Smooth muscle cell of the brain vasculature (primary cell): ENCODE measurements around the gene CSNK2A1.

Experiments used
- DNase-seq: peaks from one replicate; pipeline ENCODE4 v3.0.0-alpha.2; 2012; ENCODE audit warnings: low read depth, low spot score

Gene CSNK2A1

GRCh38 chr20:564192-564591 lies 20.6 kb upstream of the CSNK2A1 start:
- DNase-seq = no peak

DNA sequence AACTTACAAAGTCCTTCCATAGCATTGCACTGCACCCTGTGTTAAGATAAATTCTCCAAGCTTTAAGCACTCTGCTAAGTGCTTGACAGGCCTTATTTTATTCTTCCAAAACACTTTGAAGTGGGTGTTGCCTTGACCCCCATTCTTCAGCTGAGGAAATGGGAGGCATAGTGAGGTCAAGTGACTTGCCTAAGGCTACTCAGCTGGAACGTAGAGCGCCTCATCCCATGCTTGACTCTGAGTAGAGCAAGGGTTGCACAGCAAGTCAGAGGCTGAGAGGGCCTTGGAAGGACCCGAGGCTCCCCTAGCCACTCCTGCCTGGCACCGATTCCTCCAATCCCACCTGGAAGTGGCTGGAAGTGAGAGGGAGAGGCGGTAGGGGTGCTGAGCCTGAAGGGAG lies 19.6 kb upstream of the CSNK2A1 start:
- no peak for DNase-seq

DNA sequence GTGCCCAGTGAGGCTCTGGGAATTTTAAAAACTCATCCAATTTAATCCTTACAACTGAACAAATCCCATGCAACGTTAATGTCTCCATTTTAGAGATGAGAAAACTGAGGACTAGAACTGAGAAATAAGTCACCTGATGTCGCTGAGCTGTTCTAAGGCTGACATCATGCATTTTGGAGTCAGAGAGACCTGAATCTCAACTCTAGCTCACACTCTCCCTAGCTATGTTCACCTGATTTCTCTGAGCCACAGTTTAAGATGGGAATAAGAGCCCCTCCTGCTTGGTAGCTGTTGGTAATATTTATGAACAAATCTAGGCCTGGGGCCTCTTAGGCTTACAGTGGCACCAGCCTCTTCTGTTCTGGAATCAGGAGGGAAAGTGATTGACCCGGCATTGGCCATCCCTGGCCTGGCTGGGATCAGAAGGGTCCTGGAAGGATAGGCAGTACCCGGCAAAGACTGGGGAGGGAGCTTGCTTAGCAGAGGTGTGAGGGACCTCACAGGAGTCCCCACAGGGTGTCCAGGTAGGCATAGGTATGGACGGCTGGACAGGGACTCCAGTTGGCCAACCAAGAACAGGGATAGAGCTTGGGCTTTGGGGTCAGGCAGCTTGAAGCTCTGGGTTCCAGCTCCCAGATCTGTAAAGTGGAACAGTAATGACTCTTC lies 18.8 kb upstream of the CSNK2A1 start:
- no peak for DNase-seq

- peak; percentile 10 for DNase-seq
These were observed 18.0 kb upstream of the CSNK2A1 start for GRCh38 chr20:561437-562231.

DNA sequence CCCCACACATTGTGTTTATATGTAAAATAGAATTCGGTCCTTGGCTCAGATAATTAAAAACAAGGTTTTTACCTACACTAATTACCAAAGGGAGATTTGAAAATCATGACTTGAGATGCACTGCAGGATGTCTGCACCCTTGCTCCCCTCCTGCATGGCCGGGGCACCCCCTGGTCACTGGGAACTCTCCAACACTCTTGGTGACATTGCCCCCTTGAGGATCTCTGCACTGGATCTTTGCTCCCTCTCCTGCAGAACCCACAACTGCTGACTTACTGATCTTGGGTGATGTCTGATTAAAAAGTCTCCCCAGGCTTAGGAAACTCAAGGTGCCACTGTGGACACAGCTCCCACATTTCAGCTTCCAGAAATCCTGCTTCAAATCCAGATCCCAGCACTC lies 17.1 kb upstream of the CSNK2A1 start:
- DNase-seq = no peak

DNA sequence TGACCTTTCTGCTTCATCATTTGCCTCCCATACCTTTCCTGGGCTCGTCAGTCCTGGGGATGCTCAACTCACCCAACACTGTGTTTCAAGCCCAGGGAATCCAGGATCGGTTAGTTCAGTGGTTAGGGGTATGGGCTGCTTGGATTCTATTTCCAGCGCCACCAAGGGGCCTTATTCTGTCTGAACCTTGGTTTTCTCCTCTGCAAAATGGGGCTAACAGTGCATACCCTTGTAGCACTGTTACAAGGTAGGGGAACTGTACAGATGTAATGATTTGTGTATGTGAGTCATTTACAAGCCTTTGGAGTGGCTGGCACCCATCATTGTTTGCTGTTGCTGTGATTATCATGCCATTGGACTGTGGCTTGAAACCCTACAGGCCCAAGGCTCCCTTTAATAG lies 14.5 kb upstream of the CSNK2A1 start:
- DNase-seq = no peak

GRCh38 chr20:556984-557383 lies 13.4 kb upstream of the CSNK2A1 start:
- DNase-seq = no peak

DNA sequence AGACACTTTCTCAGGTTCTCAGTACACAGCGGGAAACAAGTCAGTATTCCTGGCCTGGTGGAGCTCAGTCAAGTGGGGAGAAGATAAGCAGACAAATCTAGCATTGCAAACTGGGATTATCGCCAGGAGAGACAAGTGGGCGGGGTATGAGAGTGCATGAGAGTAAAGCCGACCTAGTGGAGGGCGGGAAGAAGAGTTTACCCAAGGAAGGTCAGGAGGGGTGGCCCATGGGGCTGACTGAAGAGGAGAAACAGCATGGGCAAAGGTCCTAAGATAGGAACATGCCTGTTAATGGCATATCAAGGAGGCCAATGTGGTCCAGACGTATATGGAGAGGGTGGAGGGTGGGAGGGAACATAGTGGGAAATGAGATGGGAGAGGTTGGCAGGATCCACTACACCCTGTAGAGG lies 12.4 kb upstream of the CSNK2A1 start:
- no peak for DNase-seq

DNA sequence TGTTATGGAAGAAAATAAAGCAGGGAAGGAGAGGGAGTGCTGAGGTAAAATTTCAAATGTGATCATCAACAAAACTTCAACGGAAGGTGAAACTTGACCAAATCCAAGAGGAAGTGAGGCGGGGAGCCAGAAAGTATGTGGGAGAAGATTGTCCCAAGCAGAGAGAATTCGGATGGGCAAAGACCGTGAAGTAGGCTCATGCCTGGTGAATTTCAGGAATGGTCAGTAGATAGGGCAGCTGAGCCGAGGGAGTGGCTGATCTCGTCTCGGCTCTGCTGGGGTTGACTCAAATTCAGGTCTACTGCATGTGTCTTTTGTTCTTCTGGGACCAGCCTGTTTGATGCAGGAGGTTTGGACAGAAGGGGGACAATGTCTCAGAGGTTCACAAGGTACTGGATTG lies 7.0 kb upstream of the CSNK2A1 start:
- DNase-seq = no peak

DNA sequence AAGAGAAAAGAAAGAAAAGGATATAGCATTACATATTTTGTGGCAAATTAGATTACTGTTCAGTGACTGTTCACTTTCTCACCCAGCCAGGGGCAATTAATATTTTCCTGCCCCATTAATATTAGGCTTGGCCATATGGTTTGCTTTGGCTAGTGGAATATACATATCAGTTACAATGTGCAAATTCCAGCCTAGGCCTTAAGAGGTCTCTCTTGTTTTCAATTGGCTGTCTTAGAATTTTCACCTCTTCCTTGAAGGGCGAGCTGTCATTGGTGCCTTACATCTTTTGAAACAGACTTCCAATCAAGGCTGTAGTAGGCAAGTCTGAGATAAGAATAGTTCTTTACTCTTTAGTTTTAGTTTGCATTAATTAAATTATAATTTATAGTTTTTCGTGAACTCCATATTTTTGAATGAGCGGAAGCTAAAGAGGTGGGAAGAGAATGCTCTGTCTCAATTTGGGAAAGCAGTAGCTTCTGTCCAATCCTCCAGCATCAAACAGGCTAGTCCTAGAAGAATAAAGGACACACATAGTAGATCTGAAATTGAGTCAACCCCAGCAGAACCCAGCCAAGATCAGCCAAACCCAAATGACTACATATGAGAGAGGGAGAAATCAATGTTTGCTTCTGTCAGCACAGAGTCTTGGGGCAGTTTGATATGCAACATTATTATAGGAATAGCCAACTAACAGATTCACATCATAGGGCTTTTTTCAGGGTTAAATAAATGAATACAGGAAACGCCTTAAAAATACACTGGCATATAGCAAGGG lies 6.3 kb upstream of the CSNK2A1 start:
- no peak for DNase-seq

DNA sequence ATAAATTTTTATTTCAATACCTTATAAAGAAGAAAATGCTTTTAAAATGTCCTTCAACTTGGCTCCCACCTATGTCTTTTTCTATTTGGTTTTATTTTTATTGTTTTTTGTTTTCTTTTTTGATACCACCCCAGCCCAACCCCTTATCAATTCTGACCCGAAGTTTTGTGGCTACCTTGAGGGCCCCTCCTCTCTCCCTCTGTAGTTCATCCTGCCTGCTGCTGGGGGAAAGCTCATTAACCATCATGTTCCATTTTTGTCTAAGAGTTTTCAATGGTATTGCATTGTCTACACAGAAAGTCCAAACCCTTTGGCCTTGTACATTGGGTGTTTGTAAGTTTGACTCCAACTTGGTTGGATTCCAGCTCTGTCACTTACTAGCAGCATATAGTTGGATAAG lies 5.3 kb upstream of the CSNK2A1 start:
- DNase-seq = no peak

DNA sequence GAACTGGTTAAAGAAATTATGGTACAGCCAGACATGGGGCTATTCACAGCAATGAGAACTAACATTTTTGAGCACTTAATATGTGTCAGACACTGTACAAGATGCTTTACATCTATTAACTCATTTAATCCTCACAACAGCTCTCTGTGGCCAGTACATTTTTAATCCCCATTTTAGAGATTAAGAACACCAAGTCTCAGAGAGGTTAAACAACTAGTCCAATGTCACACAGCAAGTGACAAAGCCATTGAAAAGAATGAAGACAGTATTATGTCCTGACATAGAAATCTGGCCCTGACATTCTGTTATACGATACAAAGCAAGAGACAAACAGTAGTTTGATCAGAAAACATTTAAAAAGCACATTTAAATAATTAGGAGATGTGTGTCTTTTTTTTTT lies 3.8 kb upstream of the CSNK2A1 start:
- DNase-seq = no peak

- DNase-seq = no peak
These were observed 2.8 kb upstream of the CSNK2A1 start for GRCh38 chr20:546353-546752.

DNA sequence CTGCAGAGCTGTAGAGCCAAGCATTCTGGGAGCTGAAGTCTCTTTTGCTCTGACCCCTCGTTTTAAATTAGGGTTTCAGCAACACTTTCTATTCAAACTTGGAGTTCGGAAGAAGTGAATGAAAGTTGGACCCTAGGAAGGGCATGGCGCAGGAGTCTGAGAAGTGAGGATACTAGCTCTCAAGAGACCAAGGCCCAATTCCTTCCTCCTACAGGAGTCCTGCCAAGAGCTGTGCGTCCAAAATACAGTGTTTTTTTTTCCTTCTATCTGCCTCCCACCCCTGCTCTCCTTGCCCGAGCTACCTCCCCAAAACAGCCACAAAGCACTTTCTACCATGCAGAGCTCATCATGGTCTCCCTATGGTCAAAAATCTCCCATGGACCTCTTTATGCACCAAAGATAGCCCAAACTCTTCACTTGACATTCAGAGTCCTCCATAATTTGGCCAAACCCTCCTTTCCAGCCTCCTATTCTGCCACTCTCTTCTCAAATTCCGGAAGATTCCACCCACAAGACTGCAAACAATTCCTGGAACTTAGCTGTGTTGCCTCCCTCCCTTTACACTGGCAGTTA lies 649 bp upstream of the CSNK2A1 start:
- no peak for DNase-seq

GRCh38 chr20:542777-543368 lies 717 bp downstream of the CSNK2A1 start:
- DNase-seq = no peak

- DNase-seq = no peak
These were observed 3.0 kb downstream of the CSNK2A1 start for GRCh38 chr20:540391-541201.

DNA sequence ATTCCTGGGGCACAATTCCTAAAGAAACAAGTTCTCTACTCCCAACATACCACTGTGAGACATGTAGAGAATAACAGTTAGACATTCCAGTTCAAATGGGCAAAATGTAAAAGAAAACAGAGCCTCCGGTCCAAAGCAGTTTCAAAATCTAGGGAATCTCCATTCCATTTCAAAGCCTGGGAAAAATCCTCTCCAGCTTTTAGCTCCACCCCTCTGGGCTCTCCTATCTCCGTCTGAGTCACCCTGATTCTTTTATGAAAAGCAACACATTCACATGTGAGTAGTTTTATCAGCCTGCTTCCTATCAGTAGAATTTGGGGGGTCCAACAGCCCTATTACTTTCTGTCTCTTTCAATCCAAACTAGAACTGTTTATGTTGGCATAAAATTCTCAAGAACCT lies 3.7 kb downstream of the CSNK2A1 start:
- no peak for DNase-seq

- DNase-seq = no peak
These were observed 4.4 kb downstream of the CSNK2A1 start for GRCh38 chr20:539191-539590.

DNA sequence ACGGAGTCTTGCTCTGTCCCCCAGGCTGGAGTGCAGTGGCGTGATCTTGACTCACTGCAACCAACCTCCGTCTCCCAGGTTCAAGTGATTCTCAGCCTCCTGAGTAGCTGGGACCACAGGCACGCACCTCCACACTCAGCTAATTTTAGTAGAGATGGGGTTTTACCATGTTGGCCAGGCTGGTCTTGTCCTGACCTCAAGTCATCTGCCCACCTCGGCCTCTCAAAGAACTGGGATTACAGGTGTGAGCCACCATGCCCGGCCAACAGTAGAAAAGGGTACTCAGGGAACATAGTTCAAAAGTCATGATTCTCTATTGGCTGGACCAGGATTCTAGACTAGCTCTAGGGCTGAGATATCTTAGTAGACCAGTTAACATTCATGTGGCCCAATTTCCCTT lies 5.6 kb downstream of the CSNK2A1 start:
- no peak for DNase-seq

- no peak for DNase-seq
These were observed 7.1 kb downstream of the CSNK2A1 start for GRCh38 chr20:536426-537010.

GRCh38 chr20:535958-536357 lies 7.6 kb downstream of the CSNK2A1 start:
- no peak for DNase-seq
